Measurements from ENCODE around the gene LRRC3B. TPM values are rescaled to one million over a fixed set of nuclear protein-coding genes. Genes with fewer than 3 reads are reported as not detected.

The LRRC3B gene
- total and polyA plus RNA-seq, 4 donors: 0.08 to 0.19 TPM; not detected in 2

- no peak for TF ChIP-seq MAX (IDR thresholded peaks at IDR 0.05)
- no peak for TF ChIP-seq HNF4A (conservative IDR thresholded peaks at IDR 0.05)
- TF ChIP-seq YY1 (IDR thresholded peaks at IDR 0.05): no peak
These were observed 59.1 kb downstream of the LRRC3B start (continued) for GRCh38 chr3:26681632-26682031.

GRCh38 chr3:26682406-26682805 is 59.8 kb downstream of the LRRC3B start:
- no peak overlapping the region for H3K9ac ChIP-seq (ENCODE audit: low read depth in 1 of 2, low read length in 2 of 2)
- H3K4me3 ChIP-seq (ENCODE audit: low read depth in 1 of 3, low read length in 3 of 3): no peak overlapping the region
- WGBS: 79% methylated on average over 1 of the region's 1 CpG
- H3K27ac ChIP-seq (ENCODE audit: low read depth in 1 of 2, low read length in 2 of 2): no peak overlapping the region
- no peaks in the 10 kb centered on the region for H3K9me3 ChIP-seq (ENCODE audit: control insufficient read depth in 4 of 4, low read length in 3 of 4)
- H3K4me1 ChIP-seq (ENCODE audit: control insufficient read depth in 4 of 4, insufficient read depth in 4 of 4, low read length in 3 of 4): no peaks in the 10 kb centered on the region
- TF ChIP-seq GABPA (IDR thresholded peaks at IDR 0.05 in 1 of 2, conservative IDR thresholded peaks at IDR 0.05 in 1 of 2) (no peak), ATF3 (IDR thresholded peaks at IDR 0.05) (no peak), EGR1 (IDR thresholded peaks at IDR 0.05; ENCODE audit: low read depth in 2 of 2) (no peak), JUND (IDR thresholded peaks at IDR 0.05) (no peak), ZBTB33 (IDR thresholded peaks at IDR 0.05) (no peak), YY1 (IDR thresholded peaks at IDR 0.05) (no peak), HNF4A (conservative IDR thresholded peaks at IDR 0.05) (no peak), FOXA1 (IDR thresholded peaks at IDR 0.05) (no peak), MAX (IDR thresholded peaks at IDR 0.05) (no peak), RXRA (IDR thresholded peaks at IDR 0.05) (no peak)
- H3K36me3 ChIP-seq (ENCODE audit: control insufficient read depth in 4 of 4, insufficient read depth in 3 of 4, low read depth in 1 of 4, low read length in 3 of 4): no peaks in the 10 kb centered on the region
- DNase-seq (ENCODE audit: low spot score): no peak
- H3K27me3 ChIP-seq (ENCODE audit: control insufficient read depth in 4 of 4, insufficient read depth in 4 of 4, low read length in 3 of 4): peaks cover 0 to under 1% (median 0%) of the 10 kb centered on the region in 4 donors

GRCh38 chr3:26683902-26684301 is 61.3 kb downstream of the LRRC3B start:
- H3K36me3 ChIP-seq (ENCODE audit: control insufficient read depth in 4 of 4, insufficient read depth in 3 of 4, low read depth in 1 of 4, low read length in 3 of 4): no peaks in the 10 kb centered on the region
- WGBS: 49% methylated on average over 3 of the region's 3 CpGs
- TF ChIP-seq JUND (IDR thresholded peaks at IDR 0.05) (no peak), GABPA (IDR thresholded peaks at IDR 0.05 in 1 of 2, conservative IDR thresholded peaks at IDR 0.05 in 1 of 2) (no peak), RXRA (IDR thresholded peaks at IDR 0.05) (no peak), HNF4G (IDR thresholded peaks at IDR 0.05) (no peak), HNF4A (conservative IDR thresholded peaks at IDR 0.05) (no peak), REST (IDR thresholded peaks at IDR 0.05) (no peak), NR2F2 (IDR thresholded peaks at IDR 0.05) (no peak), ATF3 (IDR thresholded peaks at IDR 0.05) (no peak), SP1 (IDR thresholded peaks at IDR 0.05) (no peak), ZBTB33 (IDR thresholded peaks at IDR 0.05) (no peak), MAX (IDR thresholded peaks at IDR 0.05) (no peak), EGR1 (IDR thresholded peaks at IDR 0.05; ENCODE audit: low read depth in 2 of 2) (no peak), FOXA1 (IDR thresholded peaks at IDR 0.05) (no peak), YY1 (IDR thresholded peaks at IDR 0.05) (no peak), FOXA2 (IDR thresholded peaks at IDR 0.05) (no peak), RAD21 (IDR thresholded peaks at IDR 0.05) (no peak), TAF1 (conservative IDR thresholded peaks at IDR 0.05) (no peak), CTCF (IDR thresholded peaks at IDR 0.05; ENCODE audit: low read depth, low read length, missing input control) (no peak)
- no peaks in the 10 kb centered on the region for H3K27me3 ChIP-seq (ENCODE audit: control insufficient read depth in 4 of 4, insufficient read depth in 4 of 4, low read length in 3 of 4)
- peaks cover 0 to 5% (median under 1%) of the 10 kb centered on the region in 4 donors for H3K9me3 ChIP-seq (ENCODE audit: control insufficient read depth in 4 of 4, low read length in 3 of 4)
- H3K27ac ChIP-seq (ENCODE audit: low read depth in 1 of 2, low read length in 2 of 2): no peak overlapping the region
- H3K4me3 ChIP-seq (ENCODE audit: low read depth in 1 of 3, low read length in 3 of 3): no peak overlapping the region
- no peak overlapping the region for H3K9ac ChIP-seq (ENCODE audit: low read depth in 1 of 2, low read length in 2 of 2)
- no peaks in the 10 kb centered on the region for H3K4me1 ChIP-seq (ENCODE audit: control insufficient read depth in 4 of 4, insufficient read depth in 4 of 4, low read length in 3 of 4)
- no peak for DNase-seq (ENCODE audit: low spot score)
